GM20000 (cell line): Measurements from ENCODE around the gene FKBP4.

Experiments
- DNase-seq: peaks from one replicate; pipeline ENCODE4 v3.0.0; 2012; ENCODE audit warnings: low spot score
- TF ChIP-seq, protein P1 (sequence below): IDR thresholded peaks from 2 replicates; pipeline ENCODE4 v1.5.1; 2012; ENCODE audit warnings: mild to moderate bottlenecking, control low read depth; ENCODE audit errors: extremely low read depth, missing control alignments

FKBP4 gene

DNA sequence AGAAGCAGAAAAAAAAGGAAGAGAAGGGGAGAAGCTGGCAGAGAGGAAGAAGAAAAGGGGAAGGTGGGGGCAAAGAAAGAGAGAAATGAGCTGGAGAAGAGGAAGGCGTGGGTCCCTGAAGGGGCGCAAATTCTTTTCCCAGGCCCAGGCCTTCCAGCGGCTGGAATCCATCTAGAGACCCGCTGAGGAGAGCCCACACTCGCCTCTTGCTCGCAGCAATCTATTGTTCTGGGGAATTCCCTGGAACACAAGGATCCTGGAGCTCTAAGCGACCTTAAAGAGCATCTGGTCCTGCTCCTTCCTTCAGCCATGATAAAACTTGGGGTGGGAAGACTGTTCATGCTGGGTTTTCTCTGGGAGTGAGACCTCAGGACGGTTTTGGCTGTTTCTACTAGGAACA is 41.2 kb upstream of the FKBP4 start:
- no peak for DNase-seq

DNA sequence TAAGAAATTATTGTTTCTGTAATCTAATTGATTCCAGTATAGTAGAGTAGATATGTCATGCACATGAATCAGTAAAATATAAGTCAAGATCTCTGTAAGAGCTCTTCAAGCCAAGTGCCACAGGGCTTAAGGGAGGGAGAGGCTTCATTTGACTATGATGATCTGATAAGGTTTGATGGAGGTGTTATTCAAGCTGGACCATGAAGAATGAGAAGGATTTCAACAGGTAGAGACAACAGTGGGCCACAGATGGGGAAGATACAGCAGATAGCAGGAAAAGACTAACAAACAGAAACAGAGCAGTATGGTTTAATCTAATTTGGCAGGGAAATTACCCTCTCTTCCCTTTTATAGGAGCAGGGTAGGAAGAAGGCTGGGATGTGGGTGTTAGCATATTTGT is 40.6 kb upstream of the FKBP4 start:
- no peak for DNase-seq
- TF ChIP-seq, protein P1, sequence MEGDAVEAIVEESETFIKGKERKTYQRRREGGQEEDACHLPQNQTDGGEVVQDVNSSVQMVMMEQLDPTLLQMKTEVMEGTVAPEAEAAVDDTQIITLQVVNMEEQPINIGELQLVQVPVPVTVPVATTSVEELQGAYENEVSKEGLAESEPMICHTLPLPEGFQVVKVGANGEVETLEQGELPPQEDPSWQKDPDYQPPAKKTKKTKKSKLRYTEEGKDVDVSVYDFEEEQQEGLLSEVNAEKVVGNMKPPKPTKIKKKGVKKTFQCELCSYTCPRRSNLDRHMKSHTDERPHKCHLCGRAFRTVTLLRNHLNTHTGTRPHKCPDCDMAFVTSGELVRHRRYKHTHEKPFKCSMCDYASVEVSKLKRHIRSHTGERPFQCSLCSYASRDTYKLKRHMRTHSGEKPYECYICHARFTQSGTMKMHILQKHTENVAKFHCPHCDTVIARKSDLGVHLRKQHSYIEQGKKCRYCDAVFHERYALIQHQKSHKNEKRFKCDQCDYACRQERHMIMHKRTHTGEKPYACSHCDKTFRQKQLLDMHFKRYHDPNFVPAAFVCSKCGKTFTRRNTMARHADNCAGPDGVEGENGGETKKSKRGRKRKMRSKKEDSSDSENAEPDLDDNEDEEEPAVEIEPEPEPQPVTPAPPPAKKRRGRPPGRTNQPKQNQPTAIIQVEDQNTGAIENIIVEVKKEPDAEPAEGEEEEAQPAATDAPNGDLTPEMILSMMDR, result no peak

More for the DNA sequence above, 41.2 kb upstream of the FKBP4 start:
- TF ChIP-seq, protein P1, result no peak

DNA sequence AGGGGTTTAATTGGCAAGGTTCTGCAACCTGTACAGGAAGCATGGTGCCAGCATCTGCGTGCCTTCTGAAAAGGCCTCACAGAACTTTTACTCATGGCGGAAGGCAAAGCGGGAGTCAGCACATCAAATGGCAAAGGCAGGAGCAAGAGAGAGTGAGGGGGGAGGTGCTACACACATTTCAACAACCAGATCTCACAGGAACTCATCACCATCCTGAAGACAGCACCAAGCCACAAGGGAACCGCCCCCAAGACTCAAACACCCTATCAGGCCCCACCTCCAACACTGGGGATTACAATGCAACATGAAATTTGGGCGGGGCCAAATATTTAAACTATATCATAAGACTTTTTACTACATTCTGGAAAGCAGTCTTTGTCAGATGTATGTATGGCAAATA is 38.0 kb upstream of the FKBP4 start:
- TF ChIP-seq, protein P1, result no peak
- no peak for DNase-seq

DNA sequence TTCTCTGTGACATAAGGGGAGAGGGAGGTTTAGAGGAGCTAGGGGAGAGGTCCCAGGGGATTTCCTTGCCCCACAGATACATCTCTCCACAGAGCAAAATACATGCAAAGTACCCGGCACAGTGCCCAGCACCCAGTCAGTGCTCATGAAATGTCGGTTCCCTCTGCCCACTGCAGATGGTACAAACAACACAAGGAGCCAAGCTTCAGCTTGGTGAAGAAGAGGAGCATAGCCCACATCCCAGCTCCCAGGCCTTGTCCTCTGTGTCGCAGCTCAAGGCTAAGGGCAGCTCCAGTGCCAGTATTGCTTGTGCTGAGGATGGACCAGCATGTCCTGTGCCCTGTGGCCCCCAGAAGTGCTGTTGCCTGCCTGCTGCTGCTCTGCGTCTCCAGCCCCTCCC is 35.0 kb upstream of the FKBP4 start:
- DNase-seq, result no peak
- TF ChIP-seq, protein P1, result no peak

DNA sequence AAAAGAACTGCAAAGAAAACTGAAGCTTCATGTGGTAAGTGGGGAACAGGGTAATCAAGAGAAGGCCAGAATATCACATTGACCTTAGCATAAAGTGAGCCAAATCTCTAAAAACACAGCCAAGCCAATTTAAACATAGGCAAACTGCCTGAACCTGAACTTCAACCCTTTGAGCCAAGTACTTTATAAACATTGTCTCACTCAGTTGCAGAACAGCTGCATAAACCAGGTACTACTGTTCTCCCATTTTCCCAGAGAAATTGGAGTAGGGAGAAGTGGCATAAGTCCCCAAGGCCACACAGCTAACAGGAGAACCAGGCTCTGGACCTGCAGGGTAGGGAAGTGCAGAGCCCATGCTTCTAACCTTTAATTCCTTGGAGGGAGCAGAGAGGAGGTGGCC is 30.4 kb upstream of the FKBP4 start:
- no peak for DNase-seq
- TF ChIP-seq, protein P1, result no peak

DNA sequence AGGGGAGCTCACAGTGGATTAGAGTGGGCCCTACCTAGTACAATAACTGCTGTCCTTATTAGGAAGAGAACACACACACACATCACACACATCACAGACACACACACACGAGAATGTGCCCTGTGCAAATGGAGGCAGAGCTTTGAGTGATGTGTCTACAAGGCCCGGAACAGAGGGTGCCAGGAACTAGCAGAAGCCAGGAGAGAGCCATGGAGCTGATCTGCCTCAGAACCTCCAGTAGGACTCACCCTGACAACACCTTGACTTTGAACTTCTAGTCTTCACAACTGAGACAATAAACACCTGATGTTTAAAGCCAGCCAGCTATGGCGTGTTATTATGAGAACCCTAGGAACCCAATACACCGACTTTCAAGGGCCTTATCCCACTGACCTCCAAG is 29.7 kb upstream of the FKBP4 start:
- TF ChIP-seq, protein P1, result no peak

DNA sequence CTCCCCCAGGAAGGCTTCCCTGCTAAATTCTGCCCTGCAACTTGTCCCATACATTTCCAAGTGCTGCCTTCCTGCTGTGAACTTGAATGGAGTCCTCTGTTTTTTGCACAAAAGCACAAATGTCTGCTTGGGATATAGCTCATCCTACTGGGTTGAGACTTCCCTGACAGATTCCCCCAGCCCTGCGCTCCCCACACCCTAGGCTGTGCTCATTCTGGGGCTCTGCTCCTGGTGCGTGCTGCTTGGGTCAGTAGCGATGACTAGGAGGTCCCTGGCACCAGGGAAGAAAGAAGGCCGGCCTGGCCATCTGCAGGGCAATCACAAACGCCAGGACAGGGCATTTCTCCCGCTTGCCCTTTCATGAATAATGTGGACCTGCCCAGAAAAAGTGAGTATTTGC is 29.2 kb upstream of the FKBP4 start:
- TF ChIP-seq, protein P1, result no peak
- no peak for DNase-seq

More for the DNA sequence above, 29.7 kb upstream of the FKBP4 start:
- no peak for DNase-seq
